HG02943 (cell line): ENCODE results near the gene SYT9.

Experiments
- ATAC-seq: cut with Tn5 transposase; IDR thresholded peaks from one replicate; pipeline ENCODE4 v1.9.1; 2021; ENCODE audit warnings: mild to moderate bottlenecking, low read depth, moderate library complexity; ENCODE audit not compliant: unreplicated experiment

Gene SYT9

GRCh38 chr11:7272373-7272772 is 20.7 kb downstream of the SYT9 start:
- no peak for ATAC-seq

- no peak for ATAC-seq
Observed at GRCh38 chr11:7275133-7275532, 23.4 kb downstream of the SYT9 start.

- ATAC-seq, result no peak
Observed at GRCh38 chr11:7278314-7278917, 26.7 kb downstream of the SYT9 start.

GRCh38 chr11:7279676-7280075 is 28.0 kb downstream of the SYT9 start:
- no peak for ATAC-seq

GRCh38 chr11:7281079-7281478 is 29.4 kb downstream of the SYT9 start:
- no peak for ATAC-seq

- no peak for ATAC-seq
Observed at GRCh38 chr11:7281809-7282208, 30.1 kb downstream of the SYT9 start.

- ATAC-seq, result no peak
Observed at GRCh38 chr11:7286178-7286577, 34.5 kb downstream of the SYT9 start.

GRCh38 chr11:7291100-7291829 is 39.6 kb downstream of the SYT9 start:
- no peak for ATAC-seq

- ATAC-seq, result no peak
Observed at GRCh38 chr11:7292922-7293321, 41.2 kb downstream of the SYT9 start.

GRCh38 chr11:7299393-7299792 is 47.7 kb downstream of the SYT9 start:
- ATAC-seq, result no peak

GRCh38 chr11:7300281-7300680 is 48.6 kb downstream of the SYT9 start:
- no peak for ATAC-seq

GRCh38 chr11:7303146-7303545 is 51.4 kb downstream of the SYT9 start:
- no peak for ATAC-seq

- ATAC-seq, result no peak
Observed at GRCh38 chr11:7306900-7307299, 55.2 kb downstream of the SYT9 start.

GRCh38 chr11:7307836-7308235 is 56.1 kb downstream of the SYT9 start:
- no peak for ATAC-seq

GRCh38 chr11:7311903-7312302 is 60.2 kb downstream of the SYT9 start:
- no peak for ATAC-seq

- ATAC-seq, result no peak
Observed at GRCh38 chr11:7314811-7315604, 63.3 kb downstream of the SYT9 start.

- ATAC-seq, result no peak
Observed at GRCh38 chr11:7319501-7319900, 67.8 kb downstream of the SYT9 start.

GRCh38 chr11:7320306-7320705 is 68.6 kb downstream of the SYT9 start:
- no peak for ATAC-seq

GRCh38 chr11:7321473-7322450 is 70.1 kb downstream of the SYT9 start:
- ATAC-seq, result no peak

- no peak for ATAC-seq
Observed at GRCh38 chr11:7332451-7332850, 80.7 kb downstream of the SYT9 start.
